Left kidney (tissue), 2 donors: Measurements from ENCODE around the gene ZBTB47. TPM values are rescaled to one million over a fixed set of nuclear protein-coding genes. Genes with fewer than 3 reads are reported as not detected.

Source experiments
- DNase-seq: peaks from one replicate; pipeline ENCODE4 v3.0.0-alpha.2; 2013
- polyA plus RNA-seq: library from polyadenylated mRNA; unstranded; fragments of 120-200 nt; gene quantifications from one replicate; pipeline ENCODE4 v1.2.1, GENCODE V29; 2013; ENCODE audit not compliant: insufficient read length

The ZBTB47 gene
- polyA plus RNA-seq, 1 donor: 12.7 TPM

DNA sequence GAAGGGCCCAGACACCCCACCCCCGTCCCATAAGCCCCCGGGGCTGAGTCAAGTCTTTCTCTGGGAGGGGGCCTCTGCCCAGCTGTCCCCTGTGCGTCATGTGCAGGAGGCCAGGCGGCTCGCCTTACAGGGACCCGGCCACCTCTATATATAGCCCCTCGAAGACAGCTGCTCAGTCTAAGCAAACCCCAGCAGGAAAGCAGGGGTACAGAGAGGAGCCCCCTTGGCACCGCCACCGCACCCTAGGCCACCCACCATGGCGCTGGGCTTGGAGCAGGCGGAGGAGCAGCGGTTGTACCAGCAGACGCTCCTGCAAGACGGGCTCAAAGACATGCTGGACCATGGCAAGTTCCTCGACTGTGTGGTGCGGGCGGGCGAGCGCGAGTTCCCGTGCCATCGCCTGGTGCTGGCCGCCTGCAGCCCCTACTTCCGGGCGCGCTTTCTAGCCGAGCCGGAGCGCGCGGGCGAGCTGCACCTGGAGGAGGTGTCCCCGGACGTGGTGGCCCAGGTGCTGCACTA lies 31.9 kb downstream of the ZBTB47 start, which contains the start of gene KLHL40:
KLHL40 (plus strand) TSS at position 175 of the 519 bp plus-strand sequence; CDS start at position 257, 82 bp downstream.
- DNase-seq: no peak

DNA sequence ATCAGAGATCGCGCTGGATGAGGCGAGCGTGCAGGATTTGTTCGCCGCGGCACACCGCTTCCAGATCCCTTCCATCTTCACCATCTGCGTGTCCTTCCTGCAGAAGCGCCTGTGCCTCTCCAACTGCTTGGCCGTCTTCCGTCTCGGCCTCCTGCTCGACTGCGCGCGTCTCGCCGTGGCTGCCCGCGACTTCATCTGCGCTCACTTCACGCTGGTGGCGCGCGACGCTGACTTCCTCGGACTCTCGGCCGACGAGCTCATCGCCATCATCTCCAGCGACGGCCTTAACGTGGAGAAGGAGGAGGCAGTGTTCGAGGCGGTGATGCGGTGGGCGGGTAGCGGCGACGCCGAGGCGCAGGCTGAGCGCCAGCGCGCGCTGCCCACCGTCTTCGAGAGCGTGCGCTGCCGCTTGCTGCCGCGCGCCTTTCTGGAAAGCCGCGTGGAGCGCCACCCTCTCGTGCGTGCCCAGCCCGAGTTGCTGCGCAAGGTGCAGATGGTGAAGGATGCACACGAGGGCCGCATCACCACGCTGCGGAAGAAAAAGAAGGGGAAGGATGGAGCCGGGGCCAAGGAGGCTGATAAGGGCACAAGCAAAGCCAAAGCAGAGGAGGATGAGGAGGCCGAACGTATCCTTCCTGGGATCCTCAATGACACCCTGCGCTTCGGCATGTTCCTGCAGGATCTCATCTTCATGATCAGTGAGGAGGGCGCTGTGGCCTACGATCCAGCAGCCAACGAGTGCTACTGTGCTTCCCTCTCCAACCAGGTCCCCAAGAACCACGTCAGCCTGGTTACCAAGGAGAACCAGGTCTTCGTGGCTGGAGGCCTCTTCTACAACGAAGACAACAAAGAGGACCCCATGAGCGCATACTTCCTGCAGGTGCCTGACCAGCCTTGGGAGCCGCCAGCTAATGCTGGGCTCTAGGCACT lies 32.7 kb downstream of the ZBTB47 start:
- DNase-seq: no peak

DNA sequence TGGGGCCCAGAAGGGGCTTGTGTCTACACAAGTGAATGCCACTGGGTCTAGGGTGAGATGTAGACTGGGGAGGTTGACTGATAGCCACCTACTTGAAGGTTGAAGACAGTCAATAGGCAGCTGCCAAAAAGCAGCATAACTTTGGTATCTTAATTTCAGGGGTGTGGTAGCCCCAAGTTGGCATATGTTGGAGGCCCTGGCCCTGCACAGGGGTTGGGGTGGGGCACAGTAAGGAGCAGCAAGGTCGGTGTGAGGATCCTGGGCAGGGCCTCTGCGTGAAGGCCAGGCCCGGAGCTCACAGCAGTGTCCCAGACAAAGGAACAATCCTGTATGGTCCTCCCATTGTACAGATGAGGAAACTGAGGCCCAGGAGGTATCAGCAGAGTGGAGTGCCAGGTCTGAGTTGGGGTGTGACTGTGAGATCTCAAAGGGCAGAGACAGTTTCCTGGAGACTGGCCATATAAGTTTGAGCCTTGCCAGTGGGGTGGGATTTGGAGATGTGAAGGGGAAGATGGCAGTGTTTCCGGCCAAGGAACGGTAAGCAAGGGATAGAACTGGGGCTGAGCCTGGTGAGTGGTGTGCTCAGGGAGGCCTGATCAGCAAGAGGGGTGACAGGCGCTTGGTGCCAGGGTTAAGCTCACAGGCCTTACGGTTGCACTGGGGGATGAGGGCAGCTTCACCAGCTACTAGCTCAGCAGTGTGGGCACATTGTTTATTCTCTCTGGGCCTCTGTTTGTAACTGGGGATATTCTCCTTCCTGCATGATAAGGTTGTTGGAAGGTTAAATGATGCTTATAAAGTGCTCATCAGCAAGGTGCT lies 33.5 kb downstream of the ZBTB47 start:
- DNase-seq: no peak

DNA sequence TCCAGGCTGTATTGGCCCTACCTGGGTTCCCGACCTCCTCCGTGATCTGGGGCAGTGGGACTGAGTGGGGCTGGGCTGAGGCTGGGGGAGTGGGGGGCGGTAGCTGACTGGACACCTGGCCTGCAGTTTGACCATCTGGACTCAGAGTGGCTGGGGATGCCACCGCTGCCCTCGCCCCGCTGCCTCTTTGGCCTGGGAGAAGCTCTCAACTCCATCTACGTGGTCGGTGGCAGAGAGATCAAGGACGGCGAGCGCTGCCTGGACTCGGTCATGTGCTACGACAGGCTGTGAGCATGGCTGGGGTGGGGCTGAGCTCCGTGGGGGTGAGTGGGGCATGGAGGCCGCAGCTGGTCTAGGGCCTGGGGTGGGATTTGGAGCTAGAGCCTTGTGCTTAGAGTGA lies 34.5 kb downstream of the ZBTB47 start:
- no peak for DNase-seq

DNA sequence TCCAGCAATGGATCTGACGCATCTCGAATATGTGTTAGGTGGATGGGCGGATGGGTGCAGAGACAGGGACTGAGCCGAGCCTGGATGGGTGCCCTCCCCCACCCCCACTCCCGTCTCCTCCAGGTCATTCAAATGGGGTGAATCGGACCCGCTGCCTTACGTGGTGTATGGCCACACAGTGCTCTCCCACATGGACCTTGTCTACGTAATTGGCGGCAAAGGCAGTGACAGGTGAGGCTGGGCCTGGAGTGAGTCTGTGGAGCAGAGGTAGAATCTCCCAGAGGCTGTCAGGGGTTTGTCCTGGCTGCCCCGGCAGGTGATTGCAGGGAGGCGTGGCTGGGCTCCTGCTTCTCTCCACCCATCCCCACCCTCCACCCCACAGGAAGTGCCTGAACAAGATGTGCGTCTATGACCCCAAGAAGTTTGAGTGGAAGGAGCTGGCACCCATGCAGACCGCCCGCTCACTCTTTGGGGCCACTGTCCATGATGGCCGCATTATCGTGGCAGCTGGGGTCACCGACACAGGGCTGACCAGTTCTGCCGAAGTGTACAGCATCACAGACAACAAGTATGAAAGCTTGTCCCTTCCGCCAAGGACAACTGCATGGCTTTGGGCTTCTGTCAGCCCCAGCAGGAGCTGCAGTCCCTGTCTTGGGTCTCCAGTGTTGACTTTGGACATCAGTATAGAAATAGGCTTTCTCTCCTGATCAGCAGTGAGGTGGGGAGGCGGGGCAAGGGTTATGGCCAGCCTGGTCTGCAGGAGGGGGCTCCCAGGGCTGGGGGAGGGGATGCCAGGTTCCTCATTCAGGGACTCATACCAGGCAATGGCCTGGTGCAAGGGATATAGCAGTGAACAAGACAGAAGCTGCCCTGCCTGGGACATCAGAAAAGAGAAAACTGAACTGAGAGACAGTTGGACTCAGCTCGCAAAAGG lies 35.3 kb downstream of the ZBTB47 start:
- no peak for DNase-seq

DNA sequence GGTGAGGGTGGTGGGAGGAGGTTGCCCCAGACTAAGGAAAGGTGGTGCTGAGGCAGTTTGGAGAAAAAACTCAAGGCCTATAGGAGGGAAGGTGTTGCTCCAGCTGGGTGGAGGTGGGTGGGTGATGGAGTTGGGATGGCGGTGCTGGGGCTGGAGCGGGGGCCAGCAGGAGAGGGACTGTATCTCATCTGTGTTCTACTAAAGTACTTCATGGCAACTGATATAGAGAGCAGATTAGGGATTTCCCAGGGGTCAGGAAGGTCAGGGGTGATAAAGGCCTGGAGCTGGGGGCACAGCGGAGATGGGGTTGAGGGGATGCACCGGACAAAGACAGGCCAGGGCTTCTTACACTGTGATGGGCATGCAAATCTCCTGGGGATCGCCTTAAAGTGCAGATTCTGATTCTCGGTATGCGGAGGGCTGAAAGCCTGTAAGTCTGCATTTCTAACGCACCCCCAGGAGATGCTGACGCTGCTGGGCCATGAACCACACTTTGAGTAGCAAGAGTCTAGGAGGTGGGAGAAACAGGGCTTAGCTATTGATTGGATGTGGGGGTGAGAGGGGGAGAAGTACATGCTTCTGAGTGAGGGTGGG lies 36.0 kb downstream of the ZBTB47 start:
- no peak for DNase-seq

DNA sequence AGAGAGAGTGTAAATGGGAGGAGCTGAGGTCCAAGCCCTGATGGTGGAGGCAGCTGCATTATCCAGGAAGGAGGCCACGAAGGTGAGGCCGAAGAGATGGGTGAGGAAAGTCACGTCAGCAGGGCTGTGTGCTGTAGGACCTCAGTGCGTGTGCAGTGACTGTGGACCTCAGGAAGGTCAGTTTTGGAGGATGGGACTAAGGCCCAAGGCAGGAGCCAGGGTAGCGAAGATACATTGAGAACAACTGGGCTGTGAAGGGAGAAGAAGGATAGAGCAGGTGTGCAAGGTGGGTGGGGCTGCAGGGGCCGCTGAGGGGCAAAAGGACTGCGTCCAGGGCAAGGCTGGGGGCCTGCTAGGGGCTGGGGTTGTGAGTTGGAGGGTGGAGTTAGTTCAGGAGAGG lies 36.7 kb downstream of the ZBTB47 start:
- no peak for DNase-seq

DNA sequence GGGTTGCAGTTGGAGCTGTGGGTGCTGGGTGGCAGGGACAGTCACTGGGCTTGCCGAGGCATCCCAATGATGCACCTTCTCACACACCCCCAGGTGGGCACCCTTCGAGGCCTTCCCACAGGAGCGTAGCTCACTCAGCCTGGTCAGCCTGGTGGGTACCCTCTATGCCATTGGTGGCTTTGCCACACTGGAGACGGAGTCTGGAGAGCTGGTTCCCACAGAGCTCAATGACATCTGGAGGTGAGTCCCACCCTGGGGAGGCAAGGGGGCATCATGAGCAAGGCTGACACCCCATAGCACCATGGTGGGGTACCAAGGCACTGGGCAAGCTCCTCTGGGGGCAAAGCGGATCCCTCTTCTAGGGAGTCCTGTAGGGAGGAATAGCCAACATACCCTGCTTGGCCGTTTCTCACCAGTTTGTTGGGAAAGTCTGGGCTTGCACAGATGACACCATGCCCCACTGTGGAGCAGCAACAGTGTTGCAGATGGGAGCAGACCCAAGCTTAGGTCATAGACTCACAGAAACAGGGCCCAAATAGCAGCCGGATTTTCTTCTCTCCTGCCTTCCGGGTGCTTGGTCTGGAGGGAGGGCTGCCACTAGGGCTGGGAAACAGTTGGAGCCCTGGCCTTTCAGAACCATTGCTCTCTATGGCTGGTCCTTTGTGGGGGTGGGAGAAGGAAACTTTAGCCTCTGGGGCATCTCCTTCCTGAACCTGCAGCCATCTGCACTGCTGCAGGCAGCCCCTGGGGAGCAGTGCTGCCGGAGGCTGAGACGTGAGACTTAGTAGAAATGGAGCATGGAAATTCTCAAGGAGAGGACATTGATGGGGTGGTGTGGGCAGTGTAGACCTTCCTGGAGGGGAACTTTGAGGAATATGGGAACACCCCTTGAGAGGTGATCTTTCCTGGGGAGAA lies 37.5 kb downstream of the ZBTB47 start:
- DNase-seq: no peak

DNA sequence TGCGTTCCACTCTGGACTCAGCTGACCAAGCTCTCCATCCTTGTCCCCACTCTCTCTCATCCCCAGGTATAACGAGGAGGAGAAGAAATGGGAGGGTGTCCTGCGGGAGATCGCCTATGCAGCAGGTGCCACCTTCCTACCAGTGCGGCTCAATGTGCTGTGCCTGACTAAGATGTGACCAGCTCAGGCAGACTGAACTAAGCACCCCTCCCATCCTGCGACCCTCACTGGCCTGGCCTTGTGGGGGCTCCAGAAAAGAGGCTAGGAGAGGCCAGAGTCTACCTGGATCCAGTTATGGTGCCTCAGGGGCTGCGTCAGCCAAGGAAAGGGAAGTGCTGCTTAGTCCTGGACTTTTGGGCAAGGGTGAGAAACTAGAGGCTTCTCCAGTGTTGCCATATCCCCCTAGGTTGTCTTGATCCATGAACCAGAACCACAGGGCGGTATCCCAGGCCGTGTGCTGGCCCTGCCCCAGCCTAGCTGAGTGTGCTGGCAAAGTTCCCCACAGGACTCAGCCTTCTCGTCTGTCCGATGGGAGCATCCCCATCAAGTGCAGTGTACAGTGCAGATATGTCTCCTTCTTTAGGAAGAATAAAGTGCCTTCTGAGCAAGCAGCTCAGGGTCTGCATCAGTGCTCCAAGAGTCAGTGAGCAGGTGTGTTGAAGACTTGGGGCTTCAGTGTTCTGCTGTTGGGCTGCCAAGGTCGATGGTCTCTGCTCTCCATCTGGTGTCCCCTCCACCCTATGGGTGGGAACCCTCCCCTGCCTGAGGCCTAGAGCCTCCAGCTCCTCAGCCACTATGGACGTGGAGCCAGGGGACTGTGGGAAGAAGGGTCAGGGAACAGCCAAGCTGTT lies 38.5 kb downstream of the ZBTB47 start:
- no peak for DNase-seq

DNA sequence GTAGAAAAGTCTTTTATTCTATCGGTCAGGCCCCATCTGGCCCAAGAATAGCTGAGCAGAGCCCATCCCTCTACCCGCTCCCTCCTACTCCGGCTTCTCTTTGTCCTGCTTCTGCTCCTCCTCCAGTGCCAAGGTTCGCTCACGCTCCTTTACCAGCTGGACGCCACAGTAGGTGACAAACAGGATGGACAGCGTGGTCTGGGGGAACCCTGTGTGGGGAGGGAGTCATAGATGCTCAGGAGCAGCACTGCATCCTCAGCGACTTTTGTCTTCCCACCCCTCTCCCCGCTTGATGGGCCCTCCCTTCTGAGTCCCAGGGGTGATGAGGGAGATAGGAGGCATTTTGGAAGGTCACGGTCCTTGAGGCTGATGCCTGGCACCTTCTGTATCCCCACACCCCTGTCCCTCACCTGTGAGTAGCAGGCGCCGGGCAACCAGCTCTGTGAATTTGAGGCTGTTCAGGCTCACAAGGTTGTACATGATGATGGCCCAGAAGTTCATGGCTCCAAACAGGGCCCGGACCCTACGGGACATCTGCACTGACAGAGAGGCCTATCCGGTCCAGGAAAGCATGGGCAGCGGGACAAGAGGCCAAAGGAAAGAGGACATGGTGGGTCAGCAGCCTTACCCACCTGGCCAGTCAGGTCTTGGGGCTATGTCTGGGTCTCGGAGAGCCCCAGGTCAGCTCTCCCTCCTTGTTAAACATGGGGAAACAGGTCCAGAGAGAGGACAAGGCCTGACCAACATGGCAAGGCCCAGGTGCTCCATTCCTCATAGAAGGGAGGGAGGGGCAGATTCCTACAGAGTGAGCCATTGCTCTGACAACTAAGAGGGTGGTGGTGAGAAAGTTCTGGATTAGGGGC lies 39.4 kb downstream of the ZBTB47 start:
- DNase-seq: no peak

DNA sequence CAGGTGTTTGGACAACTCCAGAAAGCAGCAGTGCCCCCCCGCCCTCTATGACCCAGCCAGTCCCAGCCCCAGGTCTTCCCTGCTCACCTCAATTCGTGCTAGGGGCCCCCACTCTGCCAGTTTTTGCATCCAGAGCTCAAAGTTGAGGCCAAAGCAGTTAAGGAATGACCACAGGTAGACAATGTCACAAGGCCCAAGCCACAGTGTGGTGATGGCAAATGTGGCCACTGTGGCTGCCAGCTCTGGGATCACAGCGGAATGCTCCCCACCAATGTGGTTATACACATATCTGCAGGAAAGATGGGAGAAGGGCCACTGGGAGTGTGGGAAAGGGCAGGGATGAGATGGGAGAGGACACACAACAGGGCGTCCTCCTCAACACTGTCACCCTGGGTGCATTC lies 40.0 kb downstream of the ZBTB47 start:
- DNase-seq: no peak

DNA sequence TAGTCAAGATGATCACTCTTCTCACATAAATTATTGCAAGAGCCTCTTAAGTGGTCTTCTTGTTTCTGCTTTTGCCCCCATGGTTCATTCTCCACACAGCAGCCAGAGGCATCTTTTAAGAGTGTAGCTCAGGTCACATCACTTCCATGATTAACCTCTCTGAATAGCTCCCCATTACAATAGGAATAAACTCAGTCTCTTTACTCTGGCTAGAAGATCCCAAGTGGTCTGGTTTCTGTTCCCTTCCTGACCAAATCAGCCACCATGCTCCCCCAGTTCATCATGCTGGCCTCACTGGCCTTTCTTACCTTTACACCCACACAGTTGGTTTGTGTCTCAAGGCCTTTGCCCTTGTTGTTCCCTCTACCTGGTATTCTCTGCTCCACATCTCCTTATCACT lies 40.9 kb downstream of the ZBTB47 start:
- no peak for DNase-seq

DNA sequence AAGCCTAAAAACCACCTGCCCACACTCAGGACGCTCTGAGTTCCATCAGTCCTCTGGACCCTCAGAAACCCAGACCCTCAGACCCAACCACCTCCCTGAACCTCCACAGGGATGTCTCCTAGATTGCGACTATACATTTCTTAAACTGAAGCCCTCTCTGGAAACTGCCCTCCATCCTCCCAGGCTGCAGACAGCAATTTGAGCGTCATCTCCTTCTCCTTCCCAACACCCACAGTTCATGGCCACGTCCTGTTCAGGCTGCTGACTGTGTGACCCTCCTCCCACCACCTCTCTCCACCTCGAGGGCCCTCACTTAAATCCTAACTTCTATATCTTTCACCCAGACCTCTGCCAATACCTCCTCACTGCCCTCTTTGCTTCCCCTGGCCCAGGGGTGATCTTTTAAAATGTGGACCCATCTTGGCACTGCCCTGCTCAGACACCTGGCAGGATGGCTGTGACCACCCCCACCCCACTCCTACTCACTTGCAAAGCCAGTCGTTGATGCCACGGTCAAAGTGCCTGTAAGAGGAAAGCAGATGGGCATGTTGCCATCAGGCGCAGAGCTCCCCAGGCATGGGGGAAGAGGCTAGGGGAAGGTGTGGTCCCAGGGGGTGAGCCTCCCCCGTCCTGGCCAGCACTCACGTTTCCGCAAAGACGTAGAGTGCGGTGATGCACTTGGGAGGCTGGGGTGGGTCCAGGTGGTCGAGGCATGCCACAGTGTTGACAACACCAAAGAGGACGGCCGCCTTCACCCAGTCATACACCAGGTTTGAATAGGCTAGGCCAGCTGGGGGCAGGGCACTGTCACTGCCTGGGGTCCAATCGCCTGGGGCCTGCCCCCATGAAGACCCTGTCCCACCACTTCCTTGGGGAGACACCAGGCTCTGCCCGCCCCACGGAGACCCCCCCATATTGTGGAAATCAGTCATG lies 43.1 kb downstream of the ZBTB47 start:
- no peak for DNase-seq

DNA sequence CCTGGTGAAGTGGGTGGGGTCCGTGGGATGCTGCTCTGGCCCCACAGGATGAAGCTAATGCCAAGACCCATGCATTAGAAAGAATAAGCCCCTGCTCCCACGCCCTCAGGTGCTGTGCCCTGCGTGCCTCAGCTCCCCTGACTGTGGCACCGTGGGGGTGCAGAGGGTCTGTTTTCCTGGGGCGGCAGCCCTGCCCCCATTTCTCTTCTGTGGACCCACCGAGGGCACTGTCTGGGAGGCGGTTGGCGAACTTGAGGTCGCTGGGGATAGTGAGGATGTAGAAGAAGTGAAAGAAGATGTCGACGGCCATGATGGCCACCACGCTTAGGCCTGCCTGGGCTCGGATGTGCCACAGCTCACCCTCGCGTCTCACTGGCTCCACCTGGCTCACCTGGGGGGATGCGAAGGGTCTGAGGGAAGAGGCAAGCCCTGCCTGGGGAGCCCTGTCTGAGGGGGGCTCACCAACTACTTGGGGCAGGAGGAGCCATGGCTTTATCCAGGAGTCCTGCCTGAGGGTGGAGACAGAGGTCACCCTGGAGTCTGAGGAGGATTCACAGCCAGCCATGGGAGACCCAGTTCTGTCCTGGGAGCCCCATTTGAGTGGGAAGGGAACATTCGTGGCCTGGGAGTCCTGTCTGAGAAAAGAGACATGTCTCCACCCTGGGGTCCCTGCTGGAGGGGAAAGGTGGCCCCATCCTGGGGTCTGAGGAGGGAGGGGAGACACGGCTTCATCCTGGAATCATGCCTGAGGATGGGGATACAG lies 44.0 kb downstream of the ZBTB47 start:
- no peak for DNase-seq

DNA sequence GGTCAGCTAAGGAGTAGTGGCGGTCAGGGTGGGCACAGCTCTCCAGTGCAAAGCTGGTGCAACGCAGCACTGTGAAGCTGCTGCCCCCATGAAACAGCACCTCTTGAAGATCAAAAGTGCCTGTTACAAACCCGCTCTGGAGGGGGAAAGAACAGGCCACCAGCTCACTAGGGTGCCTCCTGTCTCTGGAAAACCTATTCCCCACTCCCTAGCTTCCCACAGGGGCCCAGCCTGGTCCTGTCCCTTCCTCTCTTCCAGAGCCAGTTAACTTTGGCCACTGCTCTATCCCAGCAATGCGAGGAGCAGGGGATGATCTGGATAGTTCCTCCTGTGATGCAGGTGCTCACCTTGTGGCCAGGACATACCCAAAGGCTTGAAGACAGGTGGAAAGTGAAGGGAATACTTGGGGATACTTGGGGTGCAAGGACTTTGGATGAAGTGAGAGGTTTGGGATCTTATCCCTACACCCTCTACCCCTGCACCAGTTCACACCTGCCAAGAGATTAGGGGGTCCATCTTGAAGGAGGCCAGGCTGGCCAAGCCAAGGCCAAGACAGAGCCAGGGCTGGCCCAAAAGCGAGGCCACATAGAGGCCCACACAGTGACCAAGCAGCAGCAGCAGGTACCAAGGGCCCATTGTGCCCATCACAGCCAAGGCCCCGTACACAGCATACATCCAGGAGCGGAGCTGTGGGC lies 44.9 kb downstream of the ZBTB47 start:
- no peak for DNase-seq

DNA sequence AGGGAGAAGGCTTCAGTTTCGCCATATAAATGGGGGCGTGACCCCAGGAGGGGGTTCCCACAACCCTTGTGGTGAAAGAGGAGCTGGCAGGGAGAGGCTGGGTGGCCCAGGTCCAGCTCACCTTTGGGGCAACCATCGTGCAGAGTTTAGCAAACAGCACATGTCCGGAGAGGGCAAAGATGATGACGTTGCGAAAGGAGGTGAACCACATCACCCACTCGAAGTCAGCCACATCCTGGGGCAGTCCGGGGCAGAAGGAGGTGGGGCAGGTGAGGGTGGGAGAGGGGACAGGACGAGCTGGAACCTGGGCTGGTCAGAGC lies 45.4 kb downstream of the ZBTB47 start:
- no peak for DNase-seq
